HepG2 (cell line): ENCODE results near the gene CHST12. TPM values are rescaled to one million over a fixed set of nuclear protein-coding genes. Genes with fewer than 3 reads are reported as not detected.

Experiments
- GZF1 ChIP-seq: sonication (generic); formaldehyde crosslinking; IDR thresholded peaks from 2 replicates; pipeline ENCODE4 v1.5.1; 2020; ENCODE audit warnings: mild to moderate bottlenecking, missing genetic modification reagents
- HMGXB3 ChIP-seq: sonication (generic); formaldehyde crosslinking; IDR thresholded peaks from 2 replicates; pipeline ENCODE4 v1.4.0; 2020; ENCODE audit warnings: missing genetic modification reagents, borderline replicate concordance
- KDM5B ChIP-seq: sonication (generic); formaldehyde crosslinking; IDR thresholded peaks from 2 replicates; pipeline ENCODE4 v1.4.0; 2020; ENCODE audit warnings: missing genetic modification reagents, mild to moderate bottlenecking, borderline replicate concordance
- NKX3-1 ChIP-seq: sonication (generic); formaldehyde crosslinking; IDR thresholded peaks from 2 replicates; pipeline ENCODE4 v1.5.0; 2020; ENCODE audit warnings: missing genetic modification reagents
- NR0B2 ChIP-seq: sonication (generic); formaldehyde crosslinking; IDR thresholded peaks from 2 replicates; pipeline ENCODE4 v1.4.0; 2020; ENCODE audit warnings: mild to moderate bottlenecking, missing genetic modification reagents
- PRDM4 ChIP-seq: sonication (generic); formaldehyde crosslinking; IDR thresholded peaks from 2 replicates; pipeline ENCODE4 v1.9.0; 2021; ENCODE audit warnings: missing genetic modification reagents, borderline replicate concordance
- RERE ChIP-seq: IDR thresholded peaks from 2 replicates; pipeline ENCODE4 v1.6.1; 2016; ENCODE audit warnings: low read depth, missing genetic modification reagents, missing compliant biosample characterization
- SALL2 ChIP-seq: sonication (generic); formaldehyde crosslinking; IDR thresholded peaks from 2 replicates; pipeline ENCODE4 v1.8.1; 2023; ENCODE audit warnings: mild to moderate bottlenecking, missing genetic modification reagents, inconsistent platforms
- SNAPC5 ChIP-seq: sonication (generic); formaldehyde crosslinking; IDR thresholded peaks from 2 replicates; pipeline ENCODE4 v1.8.1; 2023; ENCODE audit warnings: mild to moderate bottlenecking, missing genetic modification reagents, borderline replicate concordance
- TOPORS ChIP-seq: sonication (generic); formaldehyde crosslinking; IDR thresholded peaks from 2 replicates; pipeline ENCODE4 v1.8.0; 2023; ENCODE audit warnings: mild to moderate bottlenecking, missing genetic modification reagents
- ZBTB3 ChIP-seq: sonication (generic); formaldehyde crosslinking; IDR thresholded peaks from 2 replicates; pipeline ENCODE4 v1.4.0; 2020; ENCODE audit warnings: low read depth, mild to moderate bottlenecking, moderate library complexity, missing genetic modification reagents, borderline replicate concordance
- ZFP91 ChIP-seq: sonication (generic); formaldehyde crosslinking; IDR thresholded peaks from 2 replicates; pipeline ENCODE4 v1.9.0; 2022; ENCODE audit warnings: missing genetic modification reagents, mild to moderate bottlenecking, borderline replicate concordance
- ZMYM3 ChIP-seq: sonication (generic); formaldehyde crosslinking; IDR thresholded peaks from 2 replicates; pipeline ENCODE4 v1.5.1; 2020; ENCODE audit warnings: mild to moderate bottlenecking, missing genetic modification reagents
- ZNF614 ChIP-seq: IDR thresholded peaks from 2 replicates; pipeline ENCODE4 v1.6.1; 2018; ENCODE audit warnings: missing biosample characterization, missing genetic modification reagents, inconsistent platforms, borderline replicate concordance
- polyA plus RNA-seq, 8 experiments: library from polyadenylated mRNA; depleted of rRNA in 3 of 8; stranded (reverse) in 7 of 8; unstranded in 1 of 8; fragments of >200 nt; fragmentation: Illumina TruSeq in 4 of 8; extraction: Trizol in 4 of 8; gene quantifications; 2 replicates each; pipeline versions ENCODE4 v1.2.1 to v1.2.3, GENCODE V29; 2011 to 2016; ENCODE audit warnings: low read depth in 4 of 8, missing spikeins in 1 of 8, mixed read lengths in 1 of 8; ENCODE audit not compliant: insufficient read depth in 1 of 8
- total RNA-seq, 5 experiments: library from RNA; depleted of rRNA; stranded (reverse); fragments of >200 nt; fragmentation: Illumina TruSeq; extraction: Trizol; gene quantifications; 2 replicates each; pipeline ENCODE4 v1.2.3, GENCODE V29; 2016; ENCODE audit warnings: low read depth in 1 of 5

The CHST12 gene
- total and polyA plus RNA-seq, 2 of the 13 experiments (the other 11 are each of a cell fraction or from before 2014, with no cell fraction given) = 6.4 to 15.8 TPM

GRCh38 chr7:2353936-2354185, 49.5 kb upstream of the CHST12 start (continued):
- TF ChIP-seq PRDM4 (CRISPR knock-in tag) (peak; percentile 46; the same call in 1 of the 2 replicates), NR0B2 (CRISPR knock-in tag) (peak; percentile 93; the same call in 1 of the 2 replicates), SNAPC5 (peak; percentile 68), HMGXB3 (CRISPR knock-in tag) (peak; percentile 66; the same call in 1 of the 2 replicates), ZNF614 (CRISPR knock-in tag) (0 out of 2 replicates have a peak, but pooled peaks have one; percentile 24), KDM5B (CRISPR knock-in tag) (peak; percentile 68; the same call in 1 of the 2 replicates), ZFP91 (CRISPR knock-in tag) (peak; percentile 67; the same call in 1 of the 2 replicates), GZF1 (CRISPR knock-in tag) (peak; percentile 85; the same call in 1 of the 2 replicates), TOPORS (CRISPR knock-in tag) (peak; percentile 36; the same call in 1 of the 2 replicates), NKX3-1 (CRISPR knock-in tag) (peak; percentile 96), SALL2 (peak; percentile 88), ZMYM3 (CRISPR knock-in tag) (peak; percentile 74; the same call in 1 of the 2 replicates), RERE (CRISPR knock-in tag) (peak; percentile 30; the same call in 1 of the 2 replicates), ZBTB3 (no peak)
